CD14-positive monocyte (primary cell): ENCODE data around the gene GMPR. TPM values are rescaled to one million over a fixed set of nuclear protein-coding genes. Genes with fewer than 3 reads are reported as not detected.

Experiments used
- DNase-seq, 3 donors: peaks; one replicate each; pipeline ENCODE4 v3.0.0-alpha.2; 2011 to 2022
- H2AFZ ChIP-seq: 2 replicates; pipeline ENCODE4 v1.6.0; 2012; ENCODE audit warnings: mild to moderate bottlenecking, low read depth, low read length, inconsistent platforms; ENCODE audit not compliant: insufficient read depth, poor library complexity, severe bottlenecking
- H3K27ac ChIP-seq, 2 donors: 1 replicate in 1 of 2; 2 replicates in 1 of 2; pipeline ENCODE4 v1.5.1; 2012 to 2013; ENCODE audit warnings: low read length in 2 of 2, control low read depth in 1 of 2, inconsistent platforms in 1 of 2, low read depth in 1 of 2, mild to moderate bottlenecking in 1 of 2
- H3K27me3 ChIP-seq, 2 donors: one replicate each; pipeline versions ENCODE4 v1.6.0 to v1.6.1; 2011 to 2013; ENCODE audit warnings: low read length in 2 of 2; ENCODE audit not compliant: control insufficient read depth in 2 of 2, insufficient read depth in 2 of 2
- H3K36me3 ChIP-seq, 2 donors: replicated peaks in 1 of 2; 1 replicate in 1 of 2; 2 replicates in 1 of 2; pipeline versions ENCODE4 v1.5.1 to v1.6.1; 2012 to 2013; ENCODE audit warnings: low read length in 2 of 2, control low read depth in 1 of 2, inconsistent platforms in 1 of 2, mild to moderate bottlenecking in 1 of 2; ENCODE audit not compliant: insufficient read depth in 2 of 2, control insufficient read depth in 1 of 2
- H3K4me1 ChIP-seq, 2 donors: 1 replicate in 1 of 2; 2 replicates in 1 of 2; pipeline versions ENCODE4 v1.5.1 to v1.6.1; 2012 to 2013; ENCODE audit warnings: low read length in 2 of 2, control low read depth in 1 of 2, inconsistent platforms in 1 of 2, mild to moderate bottlenecking in 1 of 2, moderate library complexity in 1 of 2; ENCODE audit not compliant: insufficient read depth in 2 of 2, control insufficient read depth in 1 of 2
- H3K4me2 ChIP-seq: replicated peaks from 2 replicates; pipeline ENCODE3; 2012; ENCODE audit warnings: low read length, moderate library complexity, mild to moderate bottlenecking; ENCODE audit not compliant: poor library complexity, severe bottlenecking; ENCODE audit errors: extremely low read depth
- H3K4me3 ChIP-seq, 3 experiments: fragments of 200-600 bp in 1 of 3; sonication (generic) in 1 of 3; replicated peaks in 1 of 3; 1 replicate in 2 of 3; 2 replicates in 1 of 3; pipeline ENCODE4 v1.5.1; 2011 to 2013; ENCODE audit warnings: low read length in 3 of 3, mild to moderate bottlenecking in 3 of 3, control low read depth in 2 of 3, low read depth in 2 of 3, inconsistent platforms in 1 of 3, moderate library complexity in 1 of 3
- H3K79me2 ChIP-seq: 2 replicates; pipeline ENCODE4 v1.6.0; 2012; ENCODE audit warnings: mild to moderate bottlenecking, control low read depth, inconsistent platforms, low read length, moderate library complexity; ENCODE audit not compliant: insufficient read depth
- H3K9ac ChIP-seq: 2 replicates; pipeline ENCODE4 v1.6.0; 2017; ENCODE audit warnings: low read length, mild to moderate bottlenecking; ENCODE audit not compliant: insufficient read depth, poor library complexity, severe bottlenecking
- H3K9me3 ChIP-seq, 2 donors: replicated peaks in 1 of 2; 1 replicate in 1 of 2; 2 replicates in 1 of 2; pipeline versions ENCODE4 v1.5.1 to v1.6.1; 2012 to 2013; ENCODE audit warnings: low read length in 2 of 2, control low read depth in 1 of 2; ENCODE audit not compliant: control insufficient read depth in 1 of 2, insufficient read depth in 1 of 2
- H4K20me1 ChIP-seq: 2 replicates; pipeline ENCODE4 v1.6.0; 2012; ENCODE audit warnings: mild to moderate bottlenecking, low read length, control low read depth, moderate library complexity; ENCODE audit not compliant: insufficient read depth
- H3K27ac Mint-ChIP-seq, 7 donors: one replicate each; pipeline ENCODE4 v1.8.0; 2020; ENCODE audit warnings: mild to moderate bottlenecking in 7 of 7, mixed read lengths in 7 of 7, moderate library complexity in 6 of 7, inconsistent platforms in 2 of 7
- H3K27me3 Mint-ChIP-seq, 3 donors: one replicate each; pipeline ENCODE4 v1.8.0; 2021 to 2022; ENCODE audit warnings: low read depth in 3 of 3, mild to moderate bottlenecking in 3 of 3, mixed read lengths in 3 of 3, moderate library complexity in 3 of 3, inconsistent platforms in 1 of 3
- H3K36me3 Mint-ChIP-seq, 2 donors: one replicate each; pipeline ENCODE4 v1.8.0; 2020; ENCODE audit warnings: mixed read lengths in 2 of 2, inconsistent platforms in 1 of 2, mild to moderate bottlenecking in 1 of 2
- H3K4me1 Mint-ChIP-seq: one replicate; pipeline ENCODE4 v1.8.0; 2020; ENCODE audit warnings: mild to moderate bottlenecking, mixed read lengths
- H3K4me3 Mint-ChIP-seq, 2 donors: one replicate each; pipeline ENCODE4 v1.8.0; 2020; ENCODE audit warnings: mild to moderate bottlenecking in 2 of 2, mixed read lengths in 2 of 2, moderate library complexity in 1 of 2
- H3K9me3 Mint-ChIP-seq, 7 donors: one replicate each; pipeline ENCODE4 v1.8.0; 2020 to 2022; ENCODE audit warnings: mixed read lengths in 7 of 7, mild to moderate bottlenecking in 6 of 7, moderate library complexity in 6 of 7, inconsistent platforms in 2 of 7
- CTCF ChIP-seq: fragments of 200-600 bp; IDR thresholded peaks from one replicate; pipeline ENCODE4 v1.8.0; 2022; ENCODE audit warnings: antibody characterized with exemption, mild to moderate bottlenecking
- WGBS: methylation state at CpG from one replicate; pipeline ENCODE4 v1.1.5; 2013; ENCODE audit warnings: missing lambda C conversion rate; ENCODE audit not compliant: insufficient coverage; 5-methylcytosine and 5-hydroxymethylcytosine counted together
- intact Hi-C, 2 donors: fragments of 100-400 bp; cut with micrococcal nuclease; formaldehyde crosslinking; loops; one replicate each; pipeline versions ENCODE4 v1.15.0 to v1.15.1; 2023
- polyA plus RNA-seq, 3 donors: library from polyadenylated mRNA; depleted of rRNA in 1 of 3; unstranded in 2 of 3; stranded (reverse) in 1 of 3; fragments of 300-500 nt in 2 of 3; fragments of >200 nt in 1 of 3; fragmentation: Illumina TruSeq in 2 of 3; gene quantifications; 1 replicate in 2 of 3; 2 replicates in 1 of 3; pipeline ENCODE4 v1.2.3, GENCODE V29; 2012 to 2021

GMPR gene
- polyA plus RNA-seq, 3 donors: 1.9 to 3.8 (median 3.2) TPM

DNA sequence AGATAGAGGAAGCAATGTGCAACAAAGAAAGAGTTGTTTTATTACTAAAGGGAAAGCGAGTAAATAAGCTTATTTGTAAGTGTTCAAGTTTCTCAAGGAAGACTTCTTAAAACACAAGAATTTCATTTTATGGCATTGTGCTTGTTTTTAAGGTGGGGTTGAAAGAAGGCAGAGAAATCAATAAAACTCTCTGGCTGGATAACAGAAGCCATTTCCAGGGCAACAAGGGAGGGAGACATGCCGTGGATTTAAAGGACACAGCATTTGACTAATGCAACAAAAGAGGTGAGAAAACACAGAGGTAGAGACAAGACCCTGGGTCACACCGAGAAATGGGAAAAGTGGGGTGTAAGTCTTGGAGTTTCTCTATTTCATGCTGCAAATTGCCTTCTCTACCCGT, 28.8 kb upstream of the GMPR start:
- Mint-ChIP-seq H3K9me3 (no peaks in the 10 kb centered on the region), H3K4me3 (no peak overlapping the region)

DNA sequence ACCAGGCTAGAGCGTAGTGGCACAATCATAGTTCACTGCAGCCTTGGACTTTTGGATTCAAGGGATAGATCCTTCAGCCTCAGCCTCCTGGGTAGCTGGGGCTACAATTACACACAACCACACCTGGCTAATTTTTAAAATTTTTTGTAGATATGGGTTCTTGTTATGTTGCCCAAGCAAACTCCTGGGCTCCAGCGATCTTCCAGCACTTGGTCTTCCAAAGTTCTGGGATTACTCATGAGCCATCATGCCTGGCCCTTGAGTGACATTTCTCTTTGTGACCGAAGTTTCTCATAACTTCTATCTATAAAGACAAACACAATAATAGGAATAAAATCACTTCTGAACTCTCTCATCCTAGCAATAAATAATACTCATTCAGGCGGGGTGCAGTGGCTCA, 26.1 kb upstream of the GMPR start:
- no peaks in the 10 kb centered on the region for H3K9me3 ChIP-seq
- Mint-ChIP-seq H3K4me1 (peaks cover 14% of the 10 kb centered on the region), H3K27me3 (peaks cover 16 to 25% (median 19%) of the 10 kb centered on the region in 3 donors), H3K4me3 (no peak overlapping the region), H3K27ac (no peak overlapping the region), H3K36me3 (peaks cover 0 to 3% of the 10 kb centered on the region in 2 donors), H3K9me3 (peaks cover 0 to 5% (median 0%) of the 10 kb centered on the region in 7 donors)
- peaks cover 0 to 14% of the 10 kb centered on the region in 2 donors for H3K27me3 ChIP-seq
- H3K79me2 ChIP-seq: no peaks in the 10 kb centered on the region
- no peak overlapping the region for H3K4me3 ChIP-seq
- H2AFZ ChIP-seq: no peak overlapping the region
- TF ChIP-seq CTCF: no peak
- peaks cover 10 to 11% of the 10 kb centered on the region in 2 donors for H3K4me1 ChIP-seq
- DNase-seq: no peak
- H4K20me1 ChIP-seq: no peaks in the 10 kb centered on the region
- H3K36me3 ChIP-seq: no peaks in the 10 kb centered on the region
- H3K27ac ChIP-seq: no peak overlapping the region
- no peak overlapping the region for H3K4me2 ChIP-seq
- WGBS: 94% methylated on average over 3 of the region's 4 CpGs
- intact Hi-C loops: no loop called here
- H3K9ac ChIP-seq: no peak overlapping the region

More for the DNA sequence above, 28.8 kb upstream of the GMPR start:
- intact Hi-C loops: no loop called here
- Mint-ChIP-seq H3K27me3 (peaks cover 0 to 6% (median 5%) of the 10 kb centered on the region in 3 donors), H3K36me3 (no peaks in the 10 kb centered on the region), H3K27ac (no peak overlapping the region), H3K4me1 (peaks cover 1% of the 10 kb centered on the region)
- Histone ChIP-seq H3K9me3 (no peaks in the 10 kb centered on the region), H3K79me2 (no peaks in the 10 kb centered on the region), H3K36me3 (no peaks in the 10 kb centered on the region), H4K20me1 (no peaks in the 10 kb centered on the region), H3K4me3 (no peak overlapping the region), H3K4me2 (no peak overlapping the region), H2AFZ (no peak overlapping the region), H3K27me3 (no peaks in the 10 kb centered on the region), H3K4me1 (no peaks in the 10 kb centered on the region), H3K9ac (no peak overlapping the region), H3K27ac (no peak overlapping the region)
- TF ChIP-seq CTCF: no peak
- WGBS: 94% methylated on average over 3 of the region's 4 CpGs
- DNase-seq: no peak
